HCEC 1CT (cell line): ENCODE measurements around the gene ODAD2.
"Not testable (repeated sequence)": the region's sequence is repeated elsewhere in the genome, so short reads cannot be mapped to it uniquely, and the experiment has no call there.

Experiments used
- DNase-seq: peaks from one replicate; pipeline ENCODE4 v3.0.0-alpha.2; 2017

Gene ODAD2

DNA sequence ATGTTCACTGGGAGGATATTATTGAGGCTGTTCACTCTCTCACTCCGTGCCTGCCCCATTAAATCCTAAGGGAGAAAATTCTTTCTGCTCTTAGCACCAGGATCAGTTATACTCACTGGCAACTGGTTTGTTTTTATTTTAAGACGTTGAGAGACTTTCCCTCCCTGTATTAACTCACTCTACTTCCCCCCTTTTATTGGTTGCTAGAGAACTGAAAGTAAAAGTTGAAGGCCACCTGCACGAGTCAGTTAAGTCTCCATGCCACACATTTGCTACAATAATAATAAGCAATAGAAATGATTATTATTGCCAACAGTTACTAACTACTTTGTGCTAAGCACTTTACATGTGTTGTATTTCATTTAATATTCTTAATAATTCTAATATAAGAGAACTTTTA lies 40.5 kb downstream of the ODAD2 start:
- DNase-seq = not testable (repeated sequence)

DNA sequence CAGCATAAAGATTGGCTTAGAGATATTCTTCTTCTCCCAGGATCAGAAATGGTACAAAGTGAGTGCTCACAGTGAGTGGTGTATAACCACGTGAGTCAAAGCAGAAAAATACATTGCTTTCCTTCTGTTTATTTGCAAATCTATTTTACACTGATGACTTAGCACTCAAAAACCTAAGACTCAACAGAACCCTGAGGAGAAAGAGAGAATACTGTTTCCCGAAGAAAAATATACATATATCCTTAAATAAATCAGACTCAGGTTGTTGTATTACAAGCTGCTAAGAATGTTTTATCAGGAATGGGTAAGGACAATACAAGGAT lies 48.7 kb downstream of the ODAD2 start:
- DNase-seq = no peak

DNA sequence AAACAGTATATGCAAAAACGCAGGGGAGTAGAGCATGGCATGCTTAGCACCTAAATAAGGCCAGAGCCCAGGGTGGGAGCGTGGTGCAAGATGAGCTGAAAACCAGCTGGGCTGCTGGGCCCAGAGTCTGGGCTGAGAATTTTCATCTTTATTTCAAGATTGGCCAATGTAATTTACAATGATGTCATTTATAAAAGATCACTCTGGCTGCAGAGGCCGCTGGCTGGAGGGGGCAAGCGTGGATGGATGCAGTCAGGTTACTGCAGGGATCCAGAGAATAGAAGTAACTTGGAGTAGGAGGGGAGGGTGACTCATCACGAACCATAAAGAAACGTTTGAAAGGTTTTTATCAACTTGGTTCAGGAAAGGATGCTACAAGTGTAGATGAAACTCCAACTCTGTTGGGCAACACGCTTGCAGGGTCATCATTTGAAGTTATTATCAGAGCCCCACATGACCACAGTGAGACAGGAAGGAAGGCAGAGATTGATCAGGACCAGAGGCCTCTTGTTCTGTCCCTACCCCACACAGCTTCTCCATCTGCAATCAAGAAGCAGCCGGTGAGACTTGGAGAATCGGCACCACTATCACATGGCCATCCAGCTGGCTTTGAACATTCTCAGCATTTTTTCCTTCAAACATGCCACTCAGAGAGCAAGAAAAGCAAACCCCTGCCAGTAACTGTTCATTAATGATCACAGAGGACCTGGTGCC lies 49.2 kb downstream of the ODAD2 start:
- DNase-seq = no peak

DNA sequence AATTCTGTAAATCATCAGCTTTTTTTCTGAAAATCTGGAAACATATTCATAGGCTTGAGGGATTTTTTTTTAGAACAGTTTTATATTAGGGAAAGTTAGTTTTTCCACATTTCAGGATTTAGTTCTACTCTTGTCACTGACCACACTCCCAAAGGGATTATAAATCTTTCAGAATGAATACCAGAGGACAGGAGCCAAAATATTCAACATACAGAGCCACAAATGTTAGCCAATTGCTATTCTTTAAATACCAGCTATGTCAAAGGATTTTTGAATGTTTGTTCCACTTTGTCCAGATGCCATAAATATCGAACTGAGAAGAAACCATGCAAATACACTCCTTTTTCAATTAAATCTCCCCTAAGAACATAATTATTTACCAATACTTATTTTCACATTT lies 50.7 kb downstream of the ODAD2 start:
- no peak for DNase-seq

DNA sequence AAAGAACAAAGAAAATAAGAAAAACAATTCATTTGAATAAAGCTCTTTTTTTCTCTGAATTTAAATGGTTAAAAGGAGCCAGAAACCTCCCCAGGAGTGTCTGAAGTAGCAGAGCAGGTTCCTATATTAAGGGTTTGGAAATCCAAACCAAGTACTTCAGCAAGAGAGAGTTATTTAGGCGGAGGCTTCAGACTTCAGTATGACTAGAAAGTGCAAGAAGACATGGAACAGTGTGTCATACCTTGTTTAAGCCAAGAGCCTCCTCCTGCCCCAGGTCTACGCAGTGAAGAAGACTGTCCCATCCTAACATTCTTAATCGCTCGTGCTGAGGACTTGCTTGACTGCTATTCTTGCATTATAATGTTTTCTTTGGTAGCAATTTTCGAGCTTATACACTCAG lies 51.3 kb downstream of the ODAD2 start:
- no peak for DNase-seq

DNA sequence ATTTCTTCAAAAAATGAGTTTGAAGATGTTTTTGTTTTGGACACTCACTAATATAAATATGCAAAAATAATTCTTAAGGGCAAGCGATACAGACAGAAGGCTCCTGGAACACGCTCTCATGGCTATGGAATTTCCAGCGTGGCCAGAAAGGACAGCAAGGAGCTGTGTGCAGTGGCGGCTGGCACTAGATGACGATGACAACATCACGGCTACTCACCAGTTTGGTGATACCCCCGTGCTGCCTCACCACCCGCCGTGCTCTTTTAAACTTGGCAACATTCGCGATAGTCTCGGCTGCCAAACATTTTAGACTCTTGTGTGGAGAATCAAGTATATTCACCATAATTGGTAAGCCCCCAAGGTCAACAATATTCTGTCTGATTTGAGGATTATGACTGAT lies 54.9 kb downstream of the ODAD2 start:
- no peak for DNase-seq

DNA sequence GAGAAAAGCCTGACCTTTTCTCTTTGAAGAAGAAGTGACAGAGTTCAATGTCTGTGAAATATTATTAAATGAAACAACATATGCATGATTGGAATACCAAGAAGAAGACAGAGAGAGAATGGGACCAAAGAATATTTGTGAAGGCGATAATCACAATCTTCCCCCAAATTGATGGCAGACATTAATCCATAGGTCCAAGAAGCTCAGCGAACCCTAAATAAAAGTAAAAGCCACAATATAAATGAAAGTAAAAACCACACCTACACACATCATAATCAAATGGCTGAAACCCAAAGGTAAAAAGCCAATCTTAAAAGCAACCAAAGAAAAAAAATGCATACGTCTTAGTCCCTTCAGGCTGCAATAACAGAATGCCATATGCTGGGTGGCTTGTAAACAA lies 84.0 kb downstream of the ODAD2 start:
- no peak for DNase-seq

DNA sequence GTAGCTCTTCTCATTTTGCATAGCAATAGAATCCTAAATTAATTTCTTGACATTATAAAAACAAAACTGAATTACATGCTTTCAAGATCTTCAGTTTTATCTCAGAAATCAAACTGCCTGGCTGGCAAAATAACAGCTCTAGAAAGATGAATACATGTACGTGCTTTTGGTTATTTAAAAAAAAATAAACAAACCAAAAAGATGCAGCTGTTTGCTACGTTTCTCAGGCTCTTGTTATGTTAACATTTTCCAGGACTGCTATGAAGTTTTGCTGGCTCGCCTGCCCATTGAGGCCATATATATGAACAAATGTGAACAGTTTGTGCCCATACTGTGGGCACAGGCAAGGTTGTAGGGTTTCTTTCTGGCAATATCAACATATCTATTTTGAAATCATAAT lies 86.6 kb downstream of the ODAD2 start:
- DNase-seq = no peak

DNA sequence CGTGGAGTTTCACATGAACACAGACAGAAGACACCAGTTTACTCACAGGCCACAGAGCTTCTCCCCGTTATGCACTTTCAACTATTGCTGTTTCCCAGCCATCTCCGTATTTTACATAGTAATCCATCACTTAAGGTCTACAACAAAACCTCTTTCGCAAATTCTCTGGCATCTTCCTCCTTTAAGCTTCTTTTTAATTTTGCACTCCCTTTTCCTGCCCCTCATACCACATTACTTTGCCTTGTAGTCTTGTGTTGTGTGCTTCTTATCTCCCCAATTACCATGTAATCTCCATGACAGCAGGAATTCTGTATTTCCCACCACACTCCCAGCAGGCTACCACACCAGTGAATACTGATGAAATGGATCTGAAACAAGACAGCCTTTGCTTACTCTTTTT lies 87.3 kb downstream of the ODAD2 start:
- no peak for DNase-seq

DNA sequence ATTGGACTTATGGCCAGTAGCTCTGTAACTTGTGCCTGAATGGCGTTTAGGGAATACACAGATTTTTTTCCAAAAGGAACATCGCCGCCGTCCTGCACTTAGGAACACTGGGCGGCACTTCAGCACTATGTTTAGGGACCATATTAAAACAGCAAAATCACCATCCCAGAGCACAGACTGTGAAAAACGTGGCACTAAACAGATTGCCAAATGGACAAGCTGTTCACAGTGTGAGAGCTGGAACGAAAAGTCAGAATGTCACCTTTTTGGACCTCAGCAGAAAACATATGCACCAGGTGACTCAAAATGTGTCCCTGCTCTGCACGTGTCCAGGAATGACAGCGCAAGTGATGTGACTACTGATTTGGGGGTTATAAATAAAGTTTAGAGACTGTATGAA lies 87.9 kb downstream of the ODAD2 start:
- no peak for DNase-seq

DNA sequence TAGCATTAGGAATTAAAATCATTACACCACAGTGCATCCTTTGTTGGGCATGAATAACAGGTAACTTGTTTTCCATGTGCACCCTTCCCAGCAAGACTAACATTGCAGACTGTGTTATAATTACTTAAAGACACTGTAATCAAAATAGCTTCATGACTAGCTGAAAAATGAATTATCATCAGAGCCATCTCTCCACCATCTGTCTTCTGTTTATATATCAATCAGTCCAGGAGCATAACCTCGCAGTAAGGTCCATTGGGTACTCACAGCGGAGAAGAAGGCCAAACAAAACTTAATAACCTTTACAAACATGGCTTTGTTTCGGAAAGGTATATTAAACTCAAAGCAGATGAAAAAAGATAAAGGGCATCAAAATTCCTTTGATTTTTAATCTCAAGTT lies 90.6 kb downstream of the ODAD2 start:
- DNase-seq = no peak

DNA sequence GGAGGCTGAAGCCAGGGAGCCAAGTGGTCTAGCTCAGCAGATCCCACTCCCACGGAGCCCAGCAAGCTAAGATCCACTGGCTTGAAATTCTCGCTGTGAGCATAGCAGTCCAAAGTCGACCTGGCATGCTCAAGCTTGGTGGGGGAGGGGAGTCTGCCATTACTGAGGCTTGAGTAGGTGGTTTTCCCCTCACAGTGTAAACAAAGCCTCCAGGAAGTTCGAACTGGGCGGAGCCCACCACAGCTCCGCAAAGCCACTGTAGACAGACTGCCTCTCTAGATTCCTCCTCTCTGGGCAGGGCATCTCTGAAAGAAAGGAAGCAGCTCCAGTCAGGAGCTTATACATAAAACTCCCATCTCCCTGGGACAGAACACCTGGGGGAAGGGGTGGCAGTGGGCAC lies 99.4 kb downstream of the ODAD2 start:
- DNase-seq = not testable (repeated sequence)

DNA sequence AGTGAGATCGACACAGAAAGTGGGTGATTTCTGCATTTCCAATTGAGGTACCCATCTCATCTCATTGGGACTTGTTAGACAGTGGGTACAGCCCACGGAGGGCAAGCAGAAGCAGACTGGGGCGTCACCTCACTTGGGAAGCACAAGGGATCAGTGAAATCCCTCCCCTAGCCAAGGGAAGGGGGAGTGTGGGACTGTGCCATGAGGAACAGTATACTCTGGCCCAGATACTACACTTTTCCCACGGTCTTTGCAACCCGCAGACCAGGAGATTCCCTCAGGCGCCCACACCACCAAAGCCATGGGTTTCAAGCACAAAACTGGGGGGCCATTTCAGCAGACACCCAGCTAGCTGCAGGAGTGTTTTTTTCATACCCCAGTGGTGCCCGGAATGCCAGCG lies 99.8 kb downstream of the ODAD2 start:
- DNase-seq = no peak

DNA sequence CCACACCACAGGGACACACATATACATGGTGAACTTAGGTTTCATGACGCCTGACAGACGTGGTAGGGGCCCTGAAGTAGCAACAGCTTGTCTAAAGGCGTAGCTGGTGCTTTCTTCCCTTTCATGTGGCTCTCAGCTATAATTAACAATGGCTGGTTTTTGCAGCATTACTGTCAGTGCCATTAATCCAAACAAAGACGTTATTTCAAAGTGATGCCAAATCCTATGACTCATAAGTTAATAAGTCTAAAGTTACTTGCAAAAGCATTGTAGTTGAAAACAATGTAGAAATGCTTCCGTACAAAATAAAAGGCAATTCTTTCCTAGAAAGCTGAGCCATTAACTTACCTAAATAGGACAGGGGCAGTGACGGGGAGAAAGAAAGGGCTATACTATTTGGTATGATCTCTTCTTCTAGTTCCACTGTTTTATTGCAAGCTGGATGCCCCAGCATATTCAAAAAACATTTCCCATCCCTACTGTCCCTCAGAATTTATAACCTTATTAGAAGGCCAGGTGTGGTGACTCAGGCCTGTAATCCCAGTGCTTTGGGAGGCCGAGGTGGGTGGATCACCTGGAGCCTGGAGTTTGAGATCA lies 105.4 kb downstream of the ODAD2 start:
- DNase-seq = peak; percentile 1

DNA sequence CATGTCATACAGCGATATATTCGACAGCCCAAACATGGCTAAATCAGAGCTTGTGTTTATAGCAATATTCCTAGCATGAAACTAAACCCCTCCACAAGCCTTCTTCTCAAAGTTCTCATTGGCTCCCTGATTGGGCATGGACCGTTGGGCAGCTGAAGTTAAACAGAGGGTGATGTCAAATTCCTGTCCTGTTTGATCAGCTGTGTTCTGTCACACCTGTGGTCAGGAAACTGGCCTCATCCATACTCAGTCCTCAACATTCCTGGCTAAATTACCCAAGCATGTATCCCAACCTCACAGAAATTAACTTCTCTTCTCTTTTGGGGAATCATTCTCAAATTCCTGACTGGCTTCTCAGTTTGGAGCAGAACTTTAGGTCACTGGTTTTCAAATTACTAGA lies 107.9 kb downstream of the ODAD2 start:
- DNase-seq = no peak

DNA sequence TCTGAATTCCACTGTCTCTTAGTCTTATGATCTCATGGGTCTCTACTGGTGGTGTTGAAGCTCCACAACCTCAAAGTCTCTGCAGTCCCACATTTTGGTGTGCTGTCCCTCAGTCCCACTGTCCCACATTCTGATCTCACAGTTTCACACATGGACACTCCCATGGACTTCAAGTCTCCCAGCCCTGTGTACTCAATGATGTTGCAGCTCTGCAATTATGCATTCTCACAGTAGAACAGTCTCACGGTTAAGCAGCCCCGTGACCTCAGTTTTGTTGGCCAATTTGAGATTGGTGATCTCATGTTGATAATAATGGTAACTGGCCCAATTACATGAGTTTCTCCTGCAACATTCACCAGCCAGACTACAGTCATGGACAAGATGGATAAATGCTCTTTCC lies 109.4 kb downstream of the ODAD2 start:
- DNase-seq = no peak

DNA sequence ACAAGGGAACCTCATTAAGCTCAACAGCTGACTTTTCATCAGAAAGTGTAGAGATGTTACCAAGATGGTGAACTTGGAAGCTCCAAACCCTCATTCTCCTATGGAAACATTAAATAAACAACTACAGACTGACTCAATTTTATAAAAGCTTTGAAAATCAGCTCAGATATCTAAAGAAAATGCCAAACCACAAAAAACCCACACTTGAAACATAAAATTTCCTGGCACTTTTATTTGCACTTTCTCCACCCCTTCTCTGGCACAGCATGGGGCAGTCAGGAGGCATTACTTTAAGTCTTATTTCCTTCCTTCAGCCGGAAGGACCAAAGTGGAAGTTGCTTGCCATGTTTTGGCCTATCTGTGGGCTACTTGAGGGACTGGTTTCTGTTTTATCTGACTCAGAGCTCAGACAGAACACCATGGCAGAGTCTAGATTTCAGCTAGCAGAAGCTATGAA lies 114.7 kb downstream of the ODAD2 start:
- no peak for DNase-seq

DNA sequence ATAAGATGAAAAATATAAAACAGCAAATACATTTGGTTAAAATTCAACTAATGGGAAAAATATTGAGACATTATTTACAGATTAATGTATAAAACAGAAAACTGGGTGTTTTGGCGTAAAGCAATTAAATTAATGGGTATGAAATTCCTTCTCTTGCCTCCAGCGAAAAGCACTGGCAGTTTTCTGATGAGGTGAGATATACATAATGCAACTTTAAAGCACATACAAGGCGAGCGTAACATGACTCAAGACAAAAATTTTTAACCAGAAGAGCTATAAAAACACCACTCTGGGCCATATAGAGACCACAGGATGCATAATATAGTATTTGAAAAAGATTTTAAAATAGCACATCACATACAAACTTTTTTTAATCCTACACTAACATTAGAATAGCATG lies 120.6 kb downstream of the ODAD2 start:
- DNase-seq = no peak

DNA sequence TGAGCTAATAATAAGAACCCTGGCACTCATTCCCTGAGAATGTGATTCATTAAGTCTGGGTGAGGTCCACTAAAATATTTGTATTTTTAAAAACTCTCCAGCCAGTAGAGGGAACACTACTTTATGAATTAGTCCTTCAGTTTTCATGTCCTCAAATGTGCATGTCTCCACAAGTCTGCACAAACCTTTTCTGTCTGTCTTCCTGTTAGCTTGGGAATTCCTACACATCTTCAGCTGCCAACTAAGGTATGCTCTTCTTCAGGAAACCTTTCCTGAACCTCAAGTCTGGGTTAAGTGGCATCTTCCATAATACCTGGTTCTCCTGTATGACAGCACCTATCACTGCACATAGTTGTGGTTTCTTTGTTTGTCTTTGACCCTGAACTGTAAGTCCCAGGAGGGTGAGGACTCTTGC lies 133.7 kb downstream of the ODAD2 start:
- DNase-seq = no peak

DNA sequence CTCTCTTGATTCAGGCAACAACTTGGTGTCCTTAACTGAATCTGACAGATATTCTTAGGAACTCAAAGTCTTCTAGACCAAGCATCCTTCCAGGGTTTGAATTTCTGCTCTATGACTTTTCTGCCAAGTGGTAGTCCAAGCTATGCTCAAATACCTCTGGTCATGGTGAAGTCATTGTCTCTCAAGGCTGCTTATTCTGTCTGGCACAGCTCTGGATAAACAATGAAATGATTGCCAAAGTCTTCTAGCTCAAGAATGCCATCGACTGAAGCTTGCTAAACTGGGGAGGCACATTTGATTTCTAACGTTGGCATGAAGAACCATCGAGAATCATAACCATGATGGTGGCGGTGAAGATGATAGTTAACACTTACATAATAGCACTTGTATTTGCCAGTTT lies 137.1 kb downstream of the ODAD2 start:
- no peak for DNase-seq

DNA sequence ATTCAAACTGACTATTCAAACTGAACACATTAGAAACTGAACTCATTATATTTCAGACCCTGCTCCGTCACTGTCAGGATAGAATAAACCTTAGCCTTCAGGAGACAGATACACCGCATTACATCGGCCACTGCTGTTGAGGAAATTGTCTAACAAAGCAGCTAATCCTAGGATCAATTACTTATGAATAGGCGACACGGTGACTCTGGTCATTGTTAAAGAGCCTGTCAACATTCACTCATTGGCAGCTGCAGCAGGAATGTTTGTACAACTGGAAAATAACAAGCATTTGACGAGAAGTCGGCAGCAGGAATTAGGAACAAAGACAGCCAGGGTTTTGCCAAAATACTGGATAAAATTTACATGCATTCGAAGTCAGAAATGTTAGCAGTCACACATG lies 141.3 kb downstream of the ODAD2 start:
- no peak for DNase-seq

DNA sequence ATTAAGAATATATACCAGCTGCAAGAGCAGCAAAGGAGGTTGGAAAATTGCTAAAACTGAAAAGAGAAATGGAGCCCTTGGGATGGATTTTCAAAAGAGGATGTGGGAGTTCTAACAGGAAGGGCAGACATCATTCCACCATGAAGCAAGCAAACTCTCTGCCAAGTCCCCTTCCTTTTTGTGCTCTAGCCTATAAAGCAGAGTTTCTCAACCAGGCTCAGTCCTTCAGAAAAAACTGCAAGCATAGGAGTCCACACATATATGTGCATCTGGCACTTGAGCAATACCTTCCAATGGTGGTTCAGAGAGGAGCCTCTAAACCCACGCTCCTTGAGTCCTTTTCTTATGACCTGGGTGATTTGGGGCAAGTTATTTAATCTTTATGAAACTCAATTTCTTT lies 154.7 kb downstream of the ODAD2 start:
- no peak for DNase-seq

DNA sequence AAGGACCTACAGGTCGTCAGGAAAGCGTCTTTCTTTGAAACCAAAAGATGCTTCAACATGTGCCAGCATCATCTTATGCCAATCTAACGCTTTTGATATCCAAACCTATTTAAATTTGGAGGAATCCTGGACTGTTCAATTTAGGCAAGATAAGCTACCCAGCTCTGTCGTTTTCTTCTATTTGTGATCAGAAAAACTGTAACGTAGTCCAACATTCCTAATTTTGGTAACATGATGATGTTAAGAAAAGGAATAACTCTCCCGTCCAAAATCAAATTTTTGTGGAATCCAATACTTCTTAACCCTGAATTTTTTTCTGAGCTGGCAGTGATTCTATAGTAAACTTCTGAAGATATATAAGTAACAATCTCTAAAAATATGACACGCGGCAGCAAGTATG lies 160.0 kb downstream of the ODAD2 start:
- no peak for DNase-seq

DNA sequence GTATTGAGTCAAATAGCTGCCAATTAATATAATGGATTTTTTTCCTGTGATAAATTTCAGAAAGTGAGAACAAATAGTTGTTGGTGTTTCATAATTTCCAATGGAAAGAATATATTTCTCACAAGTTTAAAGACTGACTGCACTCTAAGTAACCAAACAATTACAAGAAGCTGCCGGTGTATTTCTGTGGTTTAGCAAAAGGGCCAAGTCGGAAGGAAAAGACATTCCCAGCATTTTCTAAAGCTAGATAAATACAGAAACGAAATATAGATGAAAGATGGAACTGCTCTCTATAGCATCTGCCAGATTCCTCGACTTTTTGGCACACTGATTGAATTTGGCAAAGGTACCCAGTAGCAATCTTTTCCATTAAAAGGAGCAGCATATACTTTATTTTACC lies 160.5 kb downstream of the ODAD2 start:
- no peak for DNase-seq

DNA sequence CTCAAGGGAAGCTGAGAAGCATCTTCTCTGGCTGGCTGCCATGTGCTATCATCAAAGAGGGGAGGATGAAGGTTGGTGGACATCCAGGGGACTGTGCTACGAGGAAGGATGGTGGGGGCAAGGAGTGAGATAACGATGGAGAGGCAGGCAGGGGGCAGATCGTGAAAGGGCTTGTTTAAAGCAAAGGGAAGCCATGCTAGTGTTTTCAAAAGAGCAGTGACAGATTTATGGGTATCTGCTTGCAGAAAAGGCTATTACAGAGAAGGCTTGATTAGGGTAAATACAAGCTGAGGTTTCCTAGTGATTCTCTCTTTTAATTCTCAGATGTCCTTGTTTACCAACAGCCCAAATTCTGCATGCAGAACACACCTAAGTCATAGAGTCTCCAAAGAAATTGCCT lies 164.4 kb downstream of the ODAD2 start:
- no peak for DNase-seq
